Testis (tissue), 3 donors: ENCODE results near the gene C1QTNF9. TPM values are rescaled to one million over a fixed set of nuclear protein-coding genes. Genes with fewer than 3 reads are reported as not detected.

ENCODE experiments used
- DNase-seq: peaks from one replicate; pipeline ENCODE4 v3.0.0-alpha.2; 2019
- H3K27ac ChIP-seq, 2 donors: fragments of 200-600 bp; sonication (generic); one replicate each; pipeline ENCODE4 v1.5.1; 2019
- H3K27me3 ChIP-seq: fragments of 200-600 bp; sonication (generic); one replicate; pipeline ENCODE4 v1.5.1; 2019
- H3K36me3 ChIP-seq: fragments of 200-600 bp; sonication (generic); one replicate; pipeline ENCODE4 v1.5.1; 2017; ENCODE audit warnings: low read depth; ENCODE audit errors: missing control alignments
- H3K4me1 ChIP-seq: fragments of 200-600 bp; sonication (generic); one replicate; pipeline ENCODE4 v1.5.1; 2019
- H3K4me3 ChIP-seq, 2 donors: fragments of 200-600 bp; sonication (generic); one replicate each; pipeline ENCODE4 v1.5.1; 2017 to 2019
- H3K9me3 ChIP-seq: fragments of 200-600 bp; sonication (generic); one replicate; pipeline ENCODE4 v1.5.1; 2017
- CTCF ChIP-seq, 3 experiments: fragments of 450-650 bp in 2 of 3; fragments of 200-600 bp in 1 of 3; sonication (generic) in 1 of 3; IDR thresholded peaks; one replicate each; pipeline ENCODE4 v1.5.1; 2016 to 2019; ENCODE audit warnings: antibody characterized with exemption in 3 of 3, mild to moderate bottlenecking in 2 of 3, moderate library complexity in 1 of 3
- POLR2A ChIP-seq: fragments of 450-650 bp; IDR thresholded peaks from one replicate; pipeline ENCODE4 v1.6.1; 2017; ENCODE audit warnings: antibody characterized with exemption, mild to moderate bottlenecking, moderate library complexity
- WGBS, 2 donors: methylation state at CpG; one replicate each; pipeline ENCODE4 v1.1.5; 2018; 5-methylcytosine and 5-hydroxymethylcytosine counted together
- intact Hi-C: fragments of 100-400 bp; cut with DNase I; formaldehyde crosslinking; loops from one replicate; pipeline ENCODE4 v1.15.1; 2023; ENCODE audit warnings: low total_unique reads
- polyA plus RNA-seq: library from polyadenylated mRNA; stranded (reverse); fragments of 350-450 nt; fragmentation: Illumina TruSeq; extraction: RNeasy Lipid Tissue Mini Kit (QIAGEN cat#74804); gene quantifications from one replicate; pipeline ENCODE4 v1.2.3, GENCODE V29; 2014; ENCODE audit warnings: low read depth, low replicate concordance; ENCODE audit not compliant: insufficient read depth
- total RNA-seq, 2 donors: library from RNA; depleted of rRNA; stranded (reverse); fragments of >200 nt; gene quantifications; one replicate each; pipeline ENCODE4 v1.2.3, GENCODE V29; 2016

Gene C1QTNF9
- total and polyA plus RNA-seq, 3 donors from 2014 or later: 0.43 to 2.4 (median 1.1) TPM

GRCh38 chr13:24306632-24307031, 2.7 kb upstream of the C1QTNF9 start:
- Histone ChIP-seq H3K4me1 (peaks cover 34% of the 10 kb centered on the region), H3K36me3 (no peaks in the 10 kb centered on the region), H3K27ac (peak overlapping the region in 1 of 2 donors; percentile 41), H3K9me3 (no peaks in the 10 kb centered on the region), H3K27me3 (no peaks in the 10 kb centered on the region), H3K4me3 (no peak overlapping the region)
- intact Hi-C loops: no loop called here
- no peak for DNase-seq
- WGBS, 2 donors: 50 to 69% methylated on average over 1 of the region's 1 CpG
- TF ChIP-seq POLR2A (no peak), CTCF (IDR thresholded peaks at IDR 0.05) (no peak)

- peak overlapping the region in 1 of 2 donors; percentile 1 for H3K4me3 ChIP-seq
- peak overlapping the region; percentile 41 to 63 for H3K27ac ChIP-seq
- H3K27me3 ChIP-seq: no peaks in the 10 kb centered on the region
- WGBS, 2 donors: 51 to 59% methylated on average over 15 to 27 of the region's 27 CpGs
- peak; percentile 80 for DNase-seq
- TF ChIP-seq POLR2A (no peak), CTCF (IDR thresholded peaks at IDR 0.05) (no peak)
- no peaks in the 10 kb centered on the region for H3K9me3 ChIP-seq
- intact Hi-C loops: no loop called here
- no peaks in the 10 kb centered on the region for H3K36me3 ChIP-seq
- peaks cover 34% of the 10 kb centered on the region for H3K4me1 ChIP-seq
These were observed 1.9 kb upstream of the C1QTNF9 start for GRCh38 chr13:24307211-24308067.

- Histone ChIP-seq H3K27ac (peak overlapping the region; percentile 41 to 63), H3K36me3 (no peaks in the 10 kb centered on the region), H3K4me3 (peak overlapping the region in 1 of 2 donors; percentile 1), H3K4me1 (peaks cover 34% of the 10 kb centered on the region), H3K27me3 (no peaks in the 10 kb centered on the region), H3K9me3 (no peaks in the 10 kb centered on the region)
- DNase-seq: no peak
- intact Hi-C loops: no loop called here
- no peak for TF ChIP-seq CTCF (IDR thresholded peaks at IDR 0.05)
- TF ChIP-seq POLR2A: no peak
- WGBS, 2 donors: 73% methylated on average over 30 of the region's 33 CpGs; no CpG with 5 or more reads in 1 of the 2 donors
These were observed 1.3 kb upstream of the C1QTNF9 start for GRCh38 chr13:24308068-24308445.

GRCh38 chr13:24308488-24309020, 826 bp upstream of the C1QTNF9 start:
- Histone ChIP-seq H3K4me3 (peak overlapping the region in 1 of 2 donors; percentile 1), H3K36me3 (no peaks in the 10 kb centered on the region), H3K9me3 (no peaks in the 10 kb centered on the region), H3K27me3 (no peaks in the 10 kb centered on the region), H3K4me1 (peaks cover 34% of the 10 kb centered on the region), H3K27ac (peak overlapping the region; percentile 41 to 63)
- no peak for TF ChIP-seq CTCF (IDR thresholded peaks at IDR 0.05)
- no peak for TF ChIP-seq POLR2A
- DNase-seq: no peak
- 59 to 60% methylated on average over 33 to 37 of the region's 37 CpGs for whole genome bisulfite sequencing, 2 donors
- intact Hi-C loops: no loop called here
